H1 (cell line): ENCODE data around the gene SH3BP5. TPM values are rescaled to one million over a fixed set of nuclear protein-coding genes. Genes with fewer than 3 reads are reported as not detected.

Experiments used
- CTCF ChIA-PET: fragments of 300-600 bp; sonication (Branson Sonifier 250); formaldehyde crosslinking; loops from one replicate; lab custom pipeline; 2021; ENCODE audit not compliant: partially characterized antibody; lab: Charles Lee
- POLR2A ChIA-PET: fragments of 300-600 bp; sonication (Branson Sonifier 250); formaldehyde crosslinking; loops from one replicate; lab custom pipeline; 2021; ENCODE audit warnings: inconsistent platforms; ENCODE audit not compliant: partially characterized antibody; lab: Charles Lee
- DNase-seq, 2 experiments: peaks; one replicate each; pipeline versions ENCODE4 v3.0.0 to v3.0.0-alpha.2; 2010 to 2022; ENCODE audit warnings: low spot score in 2 of 2, low read depth in 1 of 2, mixed read lengths in 1 of 2
- FAIRE-seq: peaks from 2 replicates; lab custom pipeline; 2011; peaks lifted over from hg19 to GRCh38; lab: Jason Lieb, UNC
- H2AFZ ChIP-seq: 2 replicates; pipeline ENCODE4 v1.8.1; 2012; ENCODE audit warnings: low read length, inconsistent platforms
- H2AK5ac ChIP-seq: 2 replicates; pipeline ENCODE4 v1.6.1; 2013; ENCODE audit warnings: low read depth, low read length
- H2BK120ac ChIP-seq: replicated peaks from 2 replicates; pipeline ENCODE3; 2013; ENCODE audit warnings: low read depth, low read length, inconsistent platforms
- H2BK12ac ChIP-seq: 2 replicates; pipeline ENCODE4 v1.6.1; 2013; ENCODE audit warnings: low read depth, low read length
- H2BK15ac ChIP-seq: 2 replicates; pipeline ENCODE4 v1.6.1; 2013; ENCODE audit warnings: low read length
- H2BK20ac ChIP-seq: 2 replicates; pipeline ENCODE4 v1.6.1; 2013; ENCODE audit warnings: low read length
- H2BK5ac ChIP-seq: 2 replicates; pipeline ENCODE4 v1.6.1; 2013; ENCODE audit warnings: low read depth, low read length
- H3K14ac ChIP-seq: 2 replicates; pipeline ENCODE4 v1.6.1; 2013; ENCODE audit warnings: inconsistent platforms; ENCODE audit not compliant: insufficient read length
- H3K18ac ChIP-seq: 2 replicates; pipeline ENCODE4 v1.6.1; 2013; ENCODE audit warnings: low read length; ENCODE audit errors: extremely low read depth
- H3K23ac ChIP-seq: 2 replicates; pipeline ENCODE4 v1.6.1; 2013; ENCODE audit warnings: inconsistent platforms; ENCODE audit not compliant: insufficient read length
- H3K23me2 ChIP-seq: 2 replicates; pipeline ENCODE4 v1.6.1; 2013; ENCODE audit warnings: low read depth, low read length
- H3K27ac ChIP-seq: 2 replicates; pipeline ENCODE4 v1.6.1; 2011; ENCODE audit warnings: low read depth, low read length, inconsistent platforms
- H3K27me3 ChIP-seq, 4 experiments: replicated peaks in 1 of 4; 1 replicate in 1 of 4; 2 replicates in 3 of 4; pipeline versions ENCODE4 v1.6.1 to v1.8.1; 2011 to 2013; ENCODE audit warnings: low read length in 3 of 4, mild to moderate bottlenecking in 3 of 4, inconsistent platforms in 2 of 4, mixed read lengths in 2 of 4, moderate library complexity in 1 of 4; ENCODE audit not compliant: control insufficient read depth in 3 of 4, insufficient read depth in 3 of 4; ENCODE audit errors: extremely low read depth in 1 of 4
- H3K36me3 ChIP-seq, 4 experiments: 2 replicates each; pipeline versions ENCODE4 v1.6.1 to v1.8.1; 2011 to 2013; ENCODE audit warnings: mild to moderate bottlenecking in 4 of 4, low read length in 3 of 4, moderate library complexity in 2 of 4, control low read depth in 1 of 4, inconsistent platforms in 1 of 4; ENCODE audit not compliant: insufficient read depth in 4 of 4, control insufficient read depth in 2 of 4
- H3K4ac ChIP-seq: replicated peaks from 2 replicates; pipeline ENCODE3; 2013; ENCODE audit warnings: low read length, low read depth, mixed read lengths, inconsistent platforms; ENCODE audit not compliant: insufficient read length
- H3K4me1 ChIP-seq, 4 experiments: replicated peaks in 1 of 4; 1 replicate in 1 of 4; 2 replicates in 3 of 4; pipeline versions ENCODE4 v1.6.1 to v1.8.1; 2011 to 2013; ENCODE audit warnings: low read length in 3 of 4, inconsistent platforms in 2 of 4, mixed read lengths in 1 of 4; ENCODE audit not compliant: insufficient read depth in 4 of 4, control insufficient read depth in 3 of 4
- H3K4me2 ChIP-seq, 2 experiments: 2 replicates each; pipeline versions ENCODE4 v1.6.1 to v1.8.1; 2011 to 2013; ENCODE audit warnings: low read depth in 2 of 2, low read length in 2 of 2, control low read depth in 1 of 2, inconsistent platforms in 1 of 2, mild to moderate bottlenecking in 1 of 2; ENCODE audit not compliant: insufficient read depth in 1 of 2
- H3K4me3 ChIP-seq, 4 experiments: fragments of 200-600, 300-600 bp in 1 of 4; sonication (generic), shearing (Covaris generic), sonication (Bioruptor Twin) in 1 of 4; 2 replicates each; pipeline versions ENCODE4 v1.5.1 to v1.8.1; 2011 to 2016; ENCODE audit warnings: low read length in 4 of 4, low read depth in 3 of 4, control low read depth in 2 of 4, inconsistent platforms in 2 of 4, mild to moderate bottlenecking in 2 of 4, mixed read lengths in 1 of 4, moderate library complexity in 1 of 4; ENCODE audit not compliant: insufficient read depth in 2 of 4; ENCODE audit errors: extremely low read depth in 1 of 4
- H3K56ac ChIP-seq: replicated peaks from 2 replicates; pipeline ENCODE3; 2013; ENCODE audit warnings: low read depth, mild to moderate bottlenecking, mixed read lengths, low read length, inconsistent platforms; ENCODE audit not compliant: insufficient read length
- H3K79me1 ChIP-seq: 2 replicates; pipeline ENCODE4 v1.6.1; 2013; ENCODE audit warnings: low read depth, low read length, control low read depth
- H3K79me2 ChIP-seq, 2 experiments: 2 replicates each; pipeline versions ENCODE4 v1.6.1 to v1.8.1; 2012 to 2013; ENCODE audit warnings: low read length in 2 of 2, mild to moderate bottlenecking in 2 of 2, inconsistent platforms in 1 of 2; ENCODE audit not compliant: insufficient read depth in 2 of 2, control insufficient read depth in 1 of 2
- H3K9ac ChIP-seq, 4 experiments: replicated peaks in 1 of 4; 1 replicate in 1 of 4; 2 replicates in 3 of 4; pipeline versions ENCODE4 v1.6.1 to v1.8.1; 2011 to 2013; ENCODE audit warnings: low read depth in 3 of 4, low read length in 3 of 4, control low read depth in 2 of 4, mild to moderate bottlenecking in 2 of 4, moderate library complexity in 2 of 4, inconsistent platforms in 1 of 4; ENCODE audit errors: extremely low read depth in 1 of 4
- H3K9me3 ChIP-seq, 2 experiments: 2 replicates each; pipeline versions ENCODE4 v1.6.1 to v1.8.1; 2012 to 2013; ENCODE audit warnings: mild to moderate bottlenecking in 2 of 2, moderate library complexity in 2 of 2, control low read depth in 1 of 2, inconsistent platforms in 1 of 2, low read depth in 1 of 2, low read length in 1 of 2, mixed read lengths in 1 of 2; ENCODE audit not compliant: insufficient read depth in 2 of 2
- H4K20me1 ChIP-seq, 2 experiments: replicated peaks in 1 of 2; 2 replicates each; pipeline versions ENCODE3 to v1.8.1; 2011 to 2013; ENCODE audit warnings: inconsistent platforms in 2 of 2, low read length in 2 of 2, mild to moderate bottlenecking in 1 of 2; ENCODE audit not compliant: insufficient read depth in 2 of 2, control insufficient read depth in 1 of 2
- H4K5ac ChIP-seq: 2 replicates; pipeline ENCODE4 v1.6.1; 2013; ENCODE audit warnings: low read length, low read depth, mixed read lengths, inconsistent platforms; ENCODE audit not compliant: insufficient read length
- H4K8ac ChIP-seq: 2 replicates; pipeline ENCODE4 v1.8.0; 2013; ENCODE audit warnings: mild to moderate bottlenecking, moderate library complexity, low read length, inconsistent platforms; ENCODE audit not compliant: insufficient read depth; ENCODE audit errors: extremely low read depth
- H4K91ac ChIP-seq: replicated peaks from 2 replicates; pipeline ENCODE3; 2013; ENCODE audit warnings: low read length, mixed read lengths, inconsistent platforms; ENCODE audit not compliant: insufficient read length
- EGR1 ChIP-seq: IDR thresholded peaks from 2 replicates; pipeline ENCODE4 v1.6.1; 2011; ENCODE audit warnings: low read depth, low read length, borderline replicate concordance
- HDAC2 ChIP-seq, 2 experiments: fragments of 300-600 bp in 1 of 2; sonication (generic) in 1 of 2; IDR thresholded peaks; 2 replicates each; pipeline ENCODE4 v1.6.1; 2011 to 2012; ENCODE audit warnings: low read depth in 2 of 2, low read length in 2 of 2, mild to moderate bottlenecking in 2 of 2, moderate library complexity in 2 of 2, borderline replicate concordance in 1 of 2, inconsistent platforms in 1 of 2
- MAFK ChIP-seq: IDR thresholded peaks from 2 replicates; pipeline ENCODE4 v1.6.1; 2012; ENCODE audit warnings: low read depth, mild to moderate bottlenecking, improper control_type of control experiment, low read length
- POU5F1 ChIP-seq: IDR thresholded peaks from 2 replicates; pipeline ENCODE4 v1.6.1; 2011; ENCODE audit warnings: low read depth, mild to moderate bottlenecking, low read length, moderate library complexity
- SIN3A ChIP-seq, 2 experiments: IDR thresholded peaks in 1 of 2; conservative IDR thresholded peaks in 1 of 2; 2 replicates each; pipeline ENCODE4 v1.6.1; 2011 to 2012; ENCODE audit warnings: low read length in 2 of 2, improper control_type of control experiment in 1 of 2, low read depth in 1 of 2, mild to moderate bottlenecking in 1 of 2
- SIX5 ChIP-seq: IDR thresholded peaks from 2 replicates; pipeline ENCODE4 v1.6.1; 2011; ENCODE audit warnings: mild to moderate bottlenecking, low read depth, low read length
- SP1 ChIP-seq: IDR thresholded peaks from 2 replicates; pipeline ENCODE4 v1.6.1; 2011; ENCODE audit warnings: low read depth, low read length
- TBP ChIP-seq: IDR thresholded peaks from 2 replicates; pipeline ENCODE4 v1.6.1; 2011; ENCODE audit warnings: low read depth, low read length, improper control_type of control experiment
- YY1 ChIP-seq: IDR thresholded peaks from 2 replicates; pipeline ENCODE4 v1.6.1; 2011; ENCODE audit warnings: low read depth, mild to moderate bottlenecking, low read length
- WGBS, 2 experiments: shearing (Covaris generic) in 1 of 2; methylation state at CpG; one replicate each; pipeline versions ENCODE4 v1.1.6 to v1.1.7; 2013 to 2015; ENCODE audit warnings: low lambda C conversion rate in 2 of 2, mixed read lengths in 2 of 2, inconsistent platforms in 1 of 2, low coverage in 1 of 2, missing lambda C conversion rate in 1 of 2; ENCODE audit not compliant: insufficient replicate concordance in 2 of 2, insufficient coverage in 1 of 2, insufficient read length in 1 of 2; ENCODE audit errors: extremely low coverage in 1 of 2, missing lambda C conversion rate in 1 of 2; 5-methylcytosine and 5-hydroxymethylcytosine counted together
- polyA plus RNA-seq, 7 experiments: library from polyadenylated mRNA; depleted of rRNA in 3 of 7; stranded (reverse) in 5 of 7; unstranded in 2 of 7; fragments of >200 nt in 5 of 7; fragments of 200-250 nt in 2 of 7; gene quantifications; 1 replicate in 5 of 7; 2 replicates in 1 of 7; 4 replicates in 1 of 7; pipeline versions ENCODE4 v1.2.1 to v1.2.3, GENCODE V29; 2011 to 2013; ENCODE audit warnings: missing spikeins in 2 of 7, mixed read lengths in 2 of 7
- total RNA-seq: library from RNA; stranded (reverse); fragmentation: NEBNext Ultra II Directional; extraction: Animal tissue kit (Norgen Biotek cat#: 25700); gene quantifications from 2 replicates; pipeline ENCODE4 v1.2.1, GENCODE V29; 2021

SH3BP5 gene
- total and polyA plus RNA-seq, 2 of the 8 experiments (the other 6 are each of a cell fraction or from before 2014, with no cell fraction given): 7.1 to 9.7 TPM

DNA sequence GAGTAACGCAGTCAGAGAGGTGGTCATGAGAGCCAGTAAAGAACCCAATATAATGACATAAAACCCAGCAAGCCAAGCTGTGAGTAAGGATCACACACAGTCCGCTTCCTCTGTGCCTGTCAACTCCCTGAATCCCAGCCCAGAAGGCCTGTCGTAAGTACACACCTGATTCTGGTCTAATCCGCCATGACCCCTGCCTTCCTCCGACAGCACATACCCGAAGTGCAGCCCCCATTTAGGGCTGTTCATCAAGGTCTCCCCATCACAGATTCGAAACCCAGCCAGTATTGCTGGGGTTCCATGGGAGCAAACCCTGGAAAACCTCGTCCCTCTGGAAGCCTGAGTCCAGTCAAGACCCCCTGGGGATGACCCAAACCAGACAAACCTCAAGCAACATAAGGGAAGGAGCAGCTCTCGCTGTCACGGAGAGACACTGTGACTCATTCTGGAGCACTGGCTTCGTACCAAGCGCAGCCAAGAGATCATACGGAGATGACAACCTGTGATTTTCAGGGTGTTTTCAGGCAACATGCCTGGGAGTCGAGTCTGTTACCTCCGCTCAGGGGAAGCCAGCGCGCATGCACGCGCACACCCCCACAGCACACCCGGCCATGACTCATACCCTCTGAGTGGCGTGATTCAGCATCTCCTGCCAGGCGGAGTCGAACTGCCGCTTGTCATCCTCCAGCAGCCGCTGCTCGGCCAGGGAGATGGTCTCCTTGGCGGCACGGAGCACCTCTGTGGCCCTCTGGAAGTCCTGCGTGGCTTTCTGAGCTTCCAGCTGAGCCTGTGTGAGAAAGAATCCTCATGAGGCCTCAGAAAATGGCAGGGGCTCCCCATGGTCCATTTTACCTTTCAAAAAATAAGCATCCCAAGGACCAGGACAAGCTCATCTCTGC is 63.0 kb downstream of the SH3BP5 start:
- no peak overlapping the region for H2BK15ac ChIP-seq
- H2BK20ac ChIP-seq: no peak overlapping the region
- no peak overlapping the region for H4K5ac ChIP-seq
- 87% methylated on average over 29 of the region's 29 CpGs; no CpG with 5 or more reads in 1 of the 2 experiments for WGBS, 2 experiments
- no peak overlapping the region for H3K23ac ChIP-seq
- TF ChIP-seq SIX5 (no peak), MAFK (no peak), TBP (no peak), SP1 (no peak), EGR1 (no peak), SIN3A (conservative IDR thresholded peaks at IDR 0.05 in 1 of 2, IDR thresholded peaks at IDR 0.05 in 1 of 2; ENCODE audit: low read depth in 1 of 2, low read length in 2 of 2) (no peak), POU5F1 (no peak), HDAC2 (IDR thresholded peaks at IDR 0.05; ENCODE audit: borderline replicate concordance in 1 of 2, low read depth in 2 of 2, low read length in 2 of 2) (no peak), YY1 (no peak)
- H3K79me2 ChIP-seq: no peaks in the 10 kb centered on the region
- no peak overlapping the region for H3K9ac ChIP-seq
- no peaks in the 10 kb centered on the region for H3K9me3 ChIP-seq
- H4K91ac ChIP-seq: no peak overlapping the region
- no peak overlapping the region for H2AK5ac ChIP-seq
- no peak overlapping the region; the same call in 1 of the 2 replicates for H2BK5ac ChIP-seq
- no peak overlapping the region for H2AFZ ChIP-seq
- DNase-seq: peak in 1 of 2 experiments; percentile 38
- H3K36me3 ChIP-seq: no peaks in the 10 kb centered on the region
- H3K27ac ChIP-seq: no peak overlapping the region; the same call in 1 of the 2 replicates
- no peak overlapping the region for H3K4me3 ChIP-seq
- ChIA-PET POLR2A (interaction anchor here (1.1 kb wide), 1 partner anchor 11 kb away, joined by 4 read pairs; no protein-coding TSS in a partner anchor), CTCF (interaction anchor here (0.6 to 15.5 kb wide), 35 partner anchors 11 to 256 kb away, joined by 3 to 227 read pairs (median 8); partner anchors contain the start of genes CAPN7 and SH3BP5)
- no peak overlapping the region for H3K4ac ChIP-seq
- no peaks in the 10 kb centered on the region for H3K23me2 ChIP-seq
- H3K56ac ChIP-seq: no peak overlapping the region
- H4K8ac ChIP-seq: no peak overlapping the region
- H2BK12ac ChIP-seq: no peak overlapping the region
- no peak overlapping the region for H3K14ac ChIP-seq
- no peak overlapping the region for H3K4me2 ChIP-seq
- H3K18ac ChIP-seq: no peak overlapping the region
- no peak overlapping the region for H2BK120ac ChIP-seq
- no peaks in the 10 kb centered on the region; a peak in 1 of 7 replicates for H3K4me1 ChIP-seq
- FAIRE-seq: no peak
- H3K27me3 ChIP-seq: no peaks in the 10 kb centered on the region
- H4K20me1 ChIP-seq: peaks cover 0 to 3% of the 10 kb centered on the region in 2 experiments
- H3K79me1 ChIP-seq: no peaks in the 10 kb centered on the region
